H1 (cell line): Measurements from ENCODE around the gene PHACTR1. TPM values are rescaled to one million over a fixed set of nuclear protein-coding genes. Genes with fewer than 3 reads are reported as not detected.

Experiments
- CTCF ChIA-PET: fragments of 300-600 bp; sonication (Branson Sonifier 250); formaldehyde crosslinking; loops from one replicate; lab custom pipeline; 2021; ENCODE audit not compliant: partially characterized antibody; lab: Charles Lee
- POLR2A ChIA-PET: fragments of 300-600 bp; sonication (Branson Sonifier 250); formaldehyde crosslinking; loops from one replicate; lab custom pipeline; 2021; ENCODE audit warnings: inconsistent platforms; ENCODE audit not compliant: partially characterized antibody; lab: Charles Lee
- DNase-seq, 2 experiments: peaks; one replicate each; pipeline versions ENCODE4 v3.0.0 to v3.0.0-alpha.2; 2010 to 2022; ENCODE audit warnings: low spot score in 2 of 2, low read depth in 1 of 2, mixed read lengths in 1 of 2
- FAIRE-seq: peaks from 2 replicates; lab custom pipeline; 2011; peaks lifted over from hg19 to GRCh38; lab: Jason Lieb, UNC
- H2AFZ ChIP-seq: 2 replicates; pipeline ENCODE4 v1.8.1; 2012; ENCODE audit warnings: low read length, inconsistent platforms
- H2AK5ac ChIP-seq: 2 replicates; pipeline ENCODE4 v1.6.1; 2013; ENCODE audit warnings: low read depth, low read length
- H2BK120ac ChIP-seq: replicated peaks from 2 replicates; pipeline ENCODE3; 2013; ENCODE audit warnings: low read depth, low read length, inconsistent platforms
- H2BK12ac ChIP-seq: 2 replicates; pipeline ENCODE4 v1.6.1; 2013; ENCODE audit warnings: low read depth, low read length
- H2BK15ac ChIP-seq: 2 replicates; pipeline ENCODE4 v1.6.1; 2013; ENCODE audit warnings: low read length
- H2BK20ac ChIP-seq: 2 replicates; pipeline ENCODE4 v1.6.1; 2013; ENCODE audit warnings: low read length
- H2BK5ac ChIP-seq: 2 replicates; pipeline ENCODE4 v1.6.1; 2013; ENCODE audit warnings: low read depth, low read length
- H3K14ac ChIP-seq: 2 replicates; pipeline ENCODE4 v1.6.1; 2013; ENCODE audit warnings: inconsistent platforms; ENCODE audit not compliant: insufficient read length
- H3K18ac ChIP-seq: 2 replicates; pipeline ENCODE4 v1.6.1; 2013; ENCODE audit warnings: low read length; ENCODE audit errors: extremely low read depth
- H3K23ac ChIP-seq: 2 replicates; pipeline ENCODE4 v1.6.1; 2013; ENCODE audit warnings: inconsistent platforms; ENCODE audit not compliant: insufficient read length
- H3K23me2 ChIP-seq: 2 replicates; pipeline ENCODE4 v1.6.1; 2013; ENCODE audit warnings: low read depth, low read length
- H3K27ac ChIP-seq: 2 replicates; pipeline ENCODE4 v1.6.1; 2011; ENCODE audit warnings: low read depth, low read length, inconsistent platforms
- H3K27me3 ChIP-seq, 4 experiments: replicated peaks in 1 of 4; 1 replicate in 1 of 4; 2 replicates in 3 of 4; pipeline versions ENCODE4 v1.6.1 to v1.8.1; 2011 to 2013; ENCODE audit warnings: low read length in 3 of 4, mild to moderate bottlenecking in 3 of 4, inconsistent platforms in 2 of 4, mixed read lengths in 2 of 4, moderate library complexity in 1 of 4; ENCODE audit not compliant: control insufficient read depth in 3 of 4, insufficient read depth in 3 of 4; ENCODE audit errors: extremely low read depth in 1 of 4
- H3K36me3 ChIP-seq, 4 experiments: 2 replicates each; pipeline versions ENCODE4 v1.6.1 to v1.8.1; 2011 to 2013; ENCODE audit warnings: mild to moderate bottlenecking in 4 of 4, low read length in 3 of 4, moderate library complexity in 2 of 4, control low read depth in 1 of 4, inconsistent platforms in 1 of 4; ENCODE audit not compliant: insufficient read depth in 4 of 4, control insufficient read depth in 2 of 4
- H3K4ac ChIP-seq: replicated peaks from 2 replicates; pipeline ENCODE3; 2013; ENCODE audit warnings: low read length, low read depth, mixed read lengths, inconsistent platforms; ENCODE audit not compliant: insufficient read length
- H3K4me1 ChIP-seq, 4 experiments: replicated peaks in 1 of 4; 1 replicate in 1 of 4; 2 replicates in 3 of 4; pipeline versions ENCODE4 v1.6.1 to v1.8.1; 2011 to 2013; ENCODE audit warnings: low read length in 3 of 4, inconsistent platforms in 2 of 4, mixed read lengths in 1 of 4; ENCODE audit not compliant: insufficient read depth in 4 of 4, control insufficient read depth in 3 of 4
- H3K4me2 ChIP-seq, 2 experiments: 2 replicates each; pipeline versions ENCODE4 v1.6.1 to v1.8.1; 2011 to 2013; ENCODE audit warnings: low read depth in 2 of 2, low read length in 2 of 2, control low read depth in 1 of 2, inconsistent platforms in 1 of 2, mild to moderate bottlenecking in 1 of 2; ENCODE audit not compliant: insufficient read depth in 1 of 2
- H3K4me3 ChIP-seq, 4 experiments: fragments of 200-600, 300-600 bp in 1 of 4; sonication (generic), shearing (Covaris generic), sonication (Bioruptor Twin) in 1 of 4; 2 replicates each; pipeline versions ENCODE4 v1.5.1 to v1.8.1; 2011 to 2016; ENCODE audit warnings: low read length in 4 of 4, low read depth in 3 of 4, control low read depth in 2 of 4, inconsistent platforms in 2 of 4, mild to moderate bottlenecking in 2 of 4, mixed read lengths in 1 of 4, moderate library complexity in 1 of 4; ENCODE audit not compliant: insufficient read depth in 2 of 4; ENCODE audit errors: extremely low read depth in 1 of 4
- H3K56ac ChIP-seq: replicated peaks from 2 replicates; pipeline ENCODE3; 2013; ENCODE audit warnings: low read depth, mild to moderate bottlenecking, mixed read lengths, low read length, inconsistent platforms; ENCODE audit not compliant: insufficient read length
- H3K79me1 ChIP-seq: 2 replicates; pipeline ENCODE4 v1.6.1; 2013; ENCODE audit warnings: low read depth, low read length, control low read depth
- H3K79me2 ChIP-seq, 2 experiments: 2 replicates each; pipeline versions ENCODE4 v1.6.1 to v1.8.1; 2012 to 2013; ENCODE audit warnings: low read length in 2 of 2, mild to moderate bottlenecking in 2 of 2, inconsistent platforms in 1 of 2; ENCODE audit not compliant: insufficient read depth in 2 of 2, control insufficient read depth in 1 of 2
- H3K9ac ChIP-seq, 4 experiments: replicated peaks in 1 of 4; 1 replicate in 1 of 4; 2 replicates in 3 of 4; pipeline versions ENCODE4 v1.6.1 to v1.8.1; 2011 to 2013; ENCODE audit warnings: low read depth in 3 of 4, low read length in 3 of 4, control low read depth in 2 of 4, mild to moderate bottlenecking in 2 of 4, moderate library complexity in 2 of 4, inconsistent platforms in 1 of 4; ENCODE audit errors: extremely low read depth in 1 of 4
- H3K9me3 ChIP-seq, 2 experiments: 2 replicates each; pipeline versions ENCODE4 v1.6.1 to v1.8.1; 2012 to 2013; ENCODE audit warnings: mild to moderate bottlenecking in 2 of 2, moderate library complexity in 2 of 2, control low read depth in 1 of 2, inconsistent platforms in 1 of 2, low read depth in 1 of 2, low read length in 1 of 2, mixed read lengths in 1 of 2; ENCODE audit not compliant: insufficient read depth in 2 of 2
- H4K20me1 ChIP-seq, 2 experiments: replicated peaks in 1 of 2; 2 replicates each; pipeline versions ENCODE3 to v1.8.1; 2011 to 2013; ENCODE audit warnings: inconsistent platforms in 2 of 2, low read length in 2 of 2, mild to moderate bottlenecking in 1 of 2; ENCODE audit not compliant: insufficient read depth in 2 of 2, control insufficient read depth in 1 of 2
- H4K5ac ChIP-seq: 2 replicates; pipeline ENCODE4 v1.6.1; 2013; ENCODE audit warnings: low read length, low read depth, mixed read lengths, inconsistent platforms; ENCODE audit not compliant: insufficient read length
- H4K8ac ChIP-seq: 2 replicates; pipeline ENCODE4 v1.8.0; 2013; ENCODE audit warnings: mild to moderate bottlenecking, moderate library complexity, low read length, inconsistent platforms; ENCODE audit not compliant: insufficient read depth; ENCODE audit errors: extremely low read depth
- H4K91ac ChIP-seq: replicated peaks from 2 replicates; pipeline ENCODE3; 2013; ENCODE audit warnings: low read length, mixed read lengths, inconsistent platforms; ENCODE audit not compliant: insufficient read length
- BCL11A ChIP-seq, 2 experiments: IDR thresholded peaks; one replicate each; pipeline ENCODE4 v1.6.1; 2011; ENCODE audit warnings: low read depth in 2 of 2, low read length in 2 of 2, mild to moderate bottlenecking in 2 of 2
- BRCA1 ChIP-seq: IDR thresholded peaks from 2 replicates; pipeline ENCODE4 v1.6.1; 2012; ENCODE audit warnings: low read depth, low read length, improper control_type of control experiment
- CBX5 ChIP-seq: fragments of 300-800, 300-1000 bp; sonication (generic); IDR thresholded peaks from 2 replicates; pipeline ENCODE4 v1.7.1; 2016; ENCODE audit warnings: antibody characterized with exemption, low read length, low read depth
- CBX8 ChIP-seq: fragments of 300-800, 300-1000 bp; sonication (generic); IDR thresholded peaks from 2 replicates; pipeline ENCODE4 v1.7.1; 2016; ENCODE audit warnings: low read depth, low read length, borderline replicate concordance
- MAX ChIP-seq: IDR thresholded peaks from 2 replicates; pipeline ENCODE4 v1.6.1; 2012; ENCODE audit warnings: inconsistent platforms
- NANOG ChIP-seq: IDR thresholded peaks from 2 replicates; pipeline ENCODE4 v1.6.1; 2011; ENCODE audit warnings: low read length, low read depth, mild to moderate bottlenecking, inconsistent platforms; ENCODE audit not compliant: insufficient read depth, poor library complexity, severe bottlenecking
- POLR2A ChIP-seq, 2 experiments: IDR thresholded peaks; 1 replicate in 1 of 2; 2 replicates in 1 of 2; pipeline ENCODE4 v1.6.1; 2011; ENCODE audit warnings: low read depth in 2 of 2, low read length in 2 of 2, mild to moderate bottlenecking in 2 of 2; ENCODE audit errors: control extremely low read depth in 1 of 2
- SP1 ChIP-seq: IDR thresholded peaks from 2 replicates; pipeline ENCODE4 v1.6.1; 2011; ENCODE audit warnings: low read depth, low read length
- WGBS, 2 experiments: shearing (Covaris generic) in 1 of 2; methylation state at CpG; one replicate each; pipeline versions ENCODE4 v1.1.6 to v1.1.7; 2013 to 2015; ENCODE audit warnings: low lambda C conversion rate in 2 of 2, mixed read lengths in 2 of 2, inconsistent platforms in 1 of 2, low coverage in 1 of 2, missing lambda C conversion rate in 1 of 2; ENCODE audit not compliant: insufficient replicate concordance in 2 of 2, insufficient coverage in 1 of 2, insufficient read length in 1 of 2; ENCODE audit errors: extremely low coverage in 1 of 2, missing lambda C conversion rate in 1 of 2; 5-methylcytosine and 5-hydroxymethylcytosine counted together
- polyA plus RNA-seq, 7 experiments: library from polyadenylated mRNA; depleted of rRNA in 3 of 7; stranded (reverse) in 5 of 7; unstranded in 2 of 7; fragments of >200 nt in 5 of 7; fragments of 200-250 nt in 2 of 7; gene quantifications; 1 replicate in 5 of 7; 2 replicates in 1 of 7; 4 replicates in 1 of 7; pipeline versions ENCODE4 v1.2.1 to v1.2.3, GENCODE V29; 2011 to 2013; ENCODE audit warnings: missing spikeins in 2 of 7, mixed read lengths in 2 of 7
- total RNA-seq: library from RNA; stranded (reverse); fragmentation: NEBNext Ultra II Directional; extraction: Animal tissue kit (Norgen Biotek cat#: 25700); gene quantifications from 2 replicates; pipeline ENCODE4 v1.2.1, GENCODE V29; 2021

The PHACTR1 gene
- total and polyA plus RNA-seq, 2 of the 8 experiments (the other 6 are each of a cell fraction or from before 2014, with no cell fraction given): 3.9 to 17.1 TPM

GRCh38 chr6:12935637-12936036 lies 219.1 kb downstream of the PHACTR1 start:
- Histone ChIP-seq H3K56ac (no peak overlapping the region), H3K4me3 (no peak overlapping the region), H4K91ac (no peak overlapping the region), H3K14ac (no peak overlapping the region), H3K18ac (no peak overlapping the region), H3K4me2 (no peak overlapping the region), H2BK15ac (no peak overlapping the region), H3K9me3 (no peaks in the 10 kb centered on the region), H4K5ac (no peak overlapping the region), H4K20me1 (no peaks in the 10 kb centered on the region), H2BK5ac (no peak overlapping the region), H3K36me3 (peaks cover 0 to 2% (median 0%) of the 10 kb centered on the region in 4 experiments; a peak in 1 of 8 replicates), H4K8ac (no peak overlapping the region), H3K4ac (no peak overlapping the region), H2BK20ac (no peak overlapping the region), H2BK120ac (no peak overlapping the region), H3K79me2 (no peaks in the 10 kb centered on the region), H3K9ac (no peak overlapping the region), H3K27ac (no peak overlapping the region), H2BK12ac (no peak overlapping the region), H2AK5ac (no peak overlapping the region), H3K23ac (no peak overlapping the region), H3K27me3 (no peaks in the 10 kb centered on the region; a peak in 1 of 7 replicates), H3K23me2 (no peaks in the 10 kb centered on the region), H3K79me1 (no peaks in the 10 kb centered on the region), H2AFZ (no peak overlapping the region), H3K4me1 (peaks cover 0 to 9% (median 4%) of the 10 kb centered on the region in 4 experiments; a peak in 3 of 7 replicates)
- DNase-seq: no peak
- 86% methylated on average over 2 of the region's 2 CpGs; no CpG with 5 or more reads in 1 of the 2 experiments for WGBS, 2 experiments
- ChIA-PET POLR2A (no interaction called here), CTCF (interaction anchor here (0.9 to 1.6 kb wide), 2 partner anchors 17 to 24 kb away, joined by 3 to 13 read pairs; no protein-coding TSS in a partner anchor)
- FAIRE-seq: no peak
- TF ChIP-seq MAX (no peak), CBX8 (no peak), POLR2A (IDR thresholded peaks at IDR 0.05; ENCODE audit: control extremely low read depth in 1 of 2, low read depth in 2 of 2, low read length in 2 of 2) (no peak), NANOG (no peak), CBX5 (no peak), BCL11A (IDR thresholded peaks at IDR 0.05; ENCODE audit: low read depth in 2 of 2, low read length in 2 of 2) (no peak), SP1 (no peak), BRCA1 (no peak)
